GM12878 (cell line): ENCODE data around the gene EEFSEC. TPM values are rescaled to one million over a fixed set of nuclear protein-coding genes. Genes with fewer than 3 reads are reported as not detected.

ENCODE experiments used
- ATAC-seq: fragments of 200-7000 bp; cut with Tn5 transposase; 3 replicates; pipeline ENCODE4 v1.9.1; 2020; ENCODE audit warnings: mild to moderate bottlenecking, moderate library complexity
- BruUV-seq: library from RNA; stranded (reverse); fragments of 400-500 nt; replicated peaks from 2 replicates; lab custom pipeline; 2021; lab: Mats Ljungman, UMichigan
- CTCF ChIA-PET: fragments of 300-600 bp; sonication (Branson Sonifier 250); formaldehyde crosslinking; extraction: SDS; loops from one replicate; lab custom pipeline; 2021; ENCODE audit warnings: inconsistent platforms; lab: Yijun Ruan, JAX
- POLR2A ChIA-PET: fragments of 350-600 bp; formaldehyde crosslinking; extraction: SDS; loops from one replicate; lab custom pipeline; 2021; ENCODE audit warnings: inconsistent platforms; lab: Charles Lee
- RAD21 ChIA-PET: fragments of 300-600 bp; sonication (Branson Sonifier 250); formaldehyde crosslinking; loops from one replicate; lab custom pipeline; 2023; ENCODE audit warnings: antibody characterized with exemption; ENCODE audit not compliant: unreplicated experiment; lab: Charles Lee
- SMC1A ChIA-PET: fragments of 300-600 bp; sonication (Branson Sonifier 250); formaldehyde crosslinking; loops from one replicate; lab custom pipeline; 2023; ENCODE audit not compliant: unreplicated experiment, uncharacterized antibody; lab: Charles Lee
- DNase-seq: peaks from one replicate; pipeline ENCODE4 v3.0.0-alpha.2; 2011; ENCODE audit warnings: low read depth, low spot score
- FAIRE-seq: peaks from 3 replicates; lab custom pipeline; 2011; peaks lifted over from hg19 to GRCh38; lab: Jason Lieb, UNC
- H2AFZ ChIP-seq: 2 replicates; pipeline ENCODE4 v1.6.0; 2011; ENCODE audit warnings: low read depth, low read length, control low read depth; ENCODE audit not compliant: control insufficient read depth
- H3K27ac ChIP-seq: 2 replicates; pipeline ENCODE4 v1.5.1; 2011; ENCODE audit warnings: control low read depth; ENCODE audit not compliant: control insufficient read depth, insufficient read depth
- H3K27me3 ChIP-seq, 2 experiments: replicated peaks in 1 of 2; 2 replicates each; pipeline versions ENCODE4 v1.6.0 to v1.6.1; 2011; ENCODE audit warnings: low read length in 1 of 2; ENCODE audit not compliant: control insufficient read depth in 2 of 2, insufficient read depth in 2 of 2
- H3K36me3 ChIP-seq, 2 experiments: 2 replicates each; pipeline ENCODE4 v1.5.1; 2011; ENCODE audit warnings: low read length in 1 of 2; ENCODE audit not compliant: control insufficient read depth in 2 of 2, insufficient read depth in 2 of 2
- H3K4me1 ChIP-seq: 2 replicates; pipeline ENCODE4 v1.6.1; 2011; ENCODE audit warnings: mild to moderate bottlenecking, low read length, moderate library complexity, mixed read lengths; ENCODE audit not compliant: control insufficient read depth, insufficient read depth
- H3K4me2 ChIP-seq: 2 replicates; pipeline ENCODE4 v1.6.0; 2011; ENCODE audit warnings: control low read depth; ENCODE audit not compliant: control insufficient read depth, insufficient read depth
- H3K4me3 ChIP-seq: fragments of 200-600 bp; sonication (generic); 2 replicates; pipeline ENCODE4 v1.5.1; 2016
- H3K79me2 ChIP-seq: 2 replicates; pipeline ENCODE4 v1.6.0; 2011; ENCODE audit warnings: low read length; ENCODE audit not compliant: control insufficient read depth, insufficient read depth
- H3K9ac ChIP-seq: 2 replicates; pipeline ENCODE4 v1.8.0; 2011; ENCODE audit warnings: low read length, control low read depth, mixed read lengths; ENCODE audit not compliant: control insufficient read depth, insufficient read depth
- H3K9me3 ChIP-seq: replicated peaks from 3 replicates; pipeline ENCODE4 v1.5.1; 2011; ENCODE audit warnings: mild to moderate bottlenecking, low read length; ENCODE audit not compliant: control insufficient read depth, insufficient read depth
- H4K20me1 ChIP-seq: 2 replicates; pipeline ENCODE4 v1.6.0; 2011; ENCODE audit not compliant: control insufficient read depth, insufficient read depth
- BHLHE40 ChIP-seq, 2 experiments: fragments of 450-650 bp in 1 of 2; IDR thresholded peaks; 2 replicates each; pipeline ENCODE4 v1.6.1; 2011 to 2017; ENCODE audit warnings: low read depth in 2 of 2, borderline replicate concordance in 1 of 2, improper control_type of control experiment in 1 of 2, low read length in 1 of 2, mild to moderate bottlenecking in 1 of 2
- EP300 ChIP-seq, 2 experiments: fragments of 150-350 bp in 1 of 2; IDR thresholded peaks; 2 replicates each; pipeline ENCODE4 v1.6.1; 2011 to 2012; ENCODE audit warnings: low read depth in 2 of 2, low read length in 2 of 2, borderline replicate concordance in 1 of 2, improper control_type of control experiment in 1 of 2, inconsistent platforms in 1 of 2; ENCODE audit not compliant: control insufficient read depth in 1 of 2
- HCFC1 ChIP-seq: fragments of 150-350 bp; IDR thresholded peaks from 2 replicates; pipeline ENCODE4 v1.6.1; 2014; ENCODE audit warnings: low read length
- HDAC2 ChIP-seq: fragments of 200-600 bp; sonication (generic); IDR thresholded peaks from 2 replicates; pipeline ENCODE4 v1.6.1; 2017
- IKZF1 ChIP-seq: fragments of 450-650 bp; conservative IDR thresholded peaks from 2 replicates; pipeline ENCODE4 v1.6.1; 2017; ENCODE audit warnings: antibody characterized with exemption, mild to moderate bottlenecking
- IRF4 ChIP-seq: IDR thresholded peaks from 2 replicates; pipeline ENCODE4 v1.6.1; 2011; ENCODE audit warnings: low read depth, low read length
- KDM1A ChIP-seq: fragments of 200-600 bp; sonication (generic); IDR thresholded peaks from 2 replicates; pipeline ENCODE4 v1.6.1; 2016; ENCODE audit warnings: borderline replicate concordance
- MAX ChIP-seq: IDR thresholded peaks from 2 replicates; pipeline ENCODE4 v1.6.1; 2012; ENCODE audit warnings: low read depth, low read length, improper control_type of control experiment
- MEF2A ChIP-seq: IDR thresholded peaks from 2 replicates; pipeline ENCODE4 v1.6.1; 2011; ENCODE audit warnings: low read depth, mild to moderate bottlenecking, low read length, moderate library complexity; ENCODE audit not compliant: insufficient read depth
- NFXL1 ChIP-seq: fragments of 450-650 bp; IDR thresholded peaks from 2 replicates; pipeline ENCODE4 v1.6.1; 2017; ENCODE audit warnings: antibody characterized with exemption, mild to moderate bottlenecking, borderline replicate concordance
- SPI1 ChIP-seq: IDR thresholded peaks from 2 replicates; pipeline ENCODE4 v1.6.1; 2011; ENCODE audit warnings: low read depth, mild to moderate bottlenecking, low read length, moderate library complexity, borderline replicate concordance; ENCODE audit not compliant: insufficient read depth
- TBL1XR1 ChIP-seq: IDR thresholded peaks from 2 replicates; pipeline ENCODE4 v1.6.1; 2012; ENCODE audit warnings: low read depth, low read length, improper control_type of control experiment
- TCF12 ChIP-seq: IDR thresholded peaks from 2 replicates; pipeline ENCODE4 v1.6.1; 2011; ENCODE audit warnings: low read depth, mild to moderate bottlenecking, low read length
- YBX1 ChIP-seq: fragments of 450-650 bp; IDR thresholded peaks from 2 replicates; pipeline ENCODE4 v1.6.1; 2016; ENCODE audit warnings: antibody characterized with exemption
- ZNF217 ChIP-seq: fragments of 450-650 bp; IDR thresholded peaks from 2 replicates; pipeline ENCODE4 v1.6.1; 2017; ENCODE audit warnings: antibody characterized with exemption, mild to moderate bottlenecking
- ZNF24 ChIP-seq: fragments of 450-650 bp; IDR thresholded peaks from 2 replicates; pipeline ENCODE4 v1.6.1; 2017; ENCODE audit warnings: antibody characterized with exemption, mild to moderate bottlenecking
- ZNF274 ChIP-seq: IDR thresholded peaks from one replicate; pipeline ENCODE4 v1.8.0; 2011; ENCODE audit not compliant: insufficient read length, insufficient read depth
- ZNF384 ChIP-seq: IDR thresholded peaks from 2 replicates; pipeline ENCODE4 v1.6.1; 2012; ENCODE audit warnings: low read depth, mild to moderate bottlenecking, low read length, improper control_type of control experiment, borderline replicate concordance
- WGBS: methylation state at CpG from one replicate; pipeline ENCODE4 v1.1.6; 2016; ENCODE audit warnings: low lambda C conversion rate; ENCODE audit not compliant: insufficient replicate concordance, insufficient coverage; ENCODE audit errors: missing lambda C conversion rate; 5-methylcytosine and 5-hydroxymethylcytosine counted together
- in situ Hi-C: fragments of 300-500 bp; cut with MboI; formaldehyde crosslinking; loops from 9 replicates; pipeline ENCODE4 v1.14.3; 2018; ENCODE audit warnings: mixed read lengths
- intact Hi-C: fragments of 100-400 bp; cut with micrococcal nuclease; formaldehyde crosslinking; loops from one replicate; pipeline ENCODE4 v1.14.2; 2022; ENCODE audit not compliant: unreplicated experiment
- polyA plus RNA-seq, 11 experiments: library from polyadenylated mRNA; depleted of rRNA in 4 of 11; unstranded in 6 of 11; stranded (reverse) in 5 of 11; fragments of >200 nt; fragmentation: Nextera tagmentation in 4 of 11; fragmentation: Illumina TruSeq in 1 of 11; extraction: Ambion mirVana in 4 of 11; extraction: Trizol in 1 of 11; gene quantifications; 1 replicate in 1 of 11; 2 replicates in 10 of 11; pipeline versions ENCODE4 v1.2.1 to v1.2.3, GENCODE V29; 2011 to 2016; ENCODE audit warnings: inconsistent platforms in 2 of 11, missing spikeins in 2 of 11, low read depth in 1 of 11
- total RNA-seq, 4 experiments: library from RNA; depleted of rRNA in 3 of 4; stranded (reverse); fragments of >200 nt in 3 of 4; fragmentation: Illumina TruSeq in 1 of 4; extraction: Trizol in 1 of 4; gene quantifications; 2 replicates each; pipeline versions ENCODE4 v1.2.1 to v1.2.3, GENCODE V29; 2013 to 2021
- TF ChIP-seq, protein P1 (sequence below): IDR thresholded peaks from 2 replicates; pipeline ENCODE4 v1.6.1; 2012; ENCODE audit warnings: low read length, inconsistent platforms

EEFSEC gene
- total and polyA plus RNA-seq, 10 of the 15 experiments (the other 5 are each of a cell fraction or from before 2014, with no cell fraction given) = 0.29 to 29.1 (median 16.1) TPM

- TF ChIP-seq NFXL1 (no peak), SPI1 (no peak), HCFC1 (no peak), ZNF384 (no peak), YBX1 (no peak)
Observed at GRCh38 chr3:128454310-128454618, 301.0 kb downstream of the EEFSEC start (continued).

GRCh38 chr3:128455116-128455515 lies 301.8 kb downstream of the EEFSEC start:
- CTCF ChIA-PET = no interaction called here
- RAD21 ChIA-PET = no interaction called here
- Histone ChIP-seq H3K27me3 (peaks cover 3 to 5% of the 10 kb centered on the region in 2 experiments), H3K9ac (no peak overlapping the region), H3K27ac (no peak overlapping the region), H3K9me3 (no peaks in the 10 kb centered on the region; the same call in 2 of the 3 replicates), H3K4me2 (no peak overlapping the region), H4K20me1 (no peaks in the 10 kb centered on the region), H3K36me3 (no peaks in the 10 kb centered on the region), H3K4me3 (no peak overlapping the region), H3K4me1 (no peaks in the 10 kb centered on the region), H2AFZ (no peak overlapping the region)
- SMC1A ChIA-PET = no interaction called here
- intact Hi-C loops = no loop called here
- 47% methylated on average over 5 of the region's 5 CpGs for WGBS
- BruUV-seq = no TSS peak
- POLR2A ChIA-PET = no interaction called here
- in situ Hi-C loops = no loop called here
- FAIRE-seq (no peak), DNase-seq (no peak)
- TF ChIP-seq MEF2A = no peak
- TF ChIP-seq IKZF1 = no peak
- TF ChIP-seq ZNF24 = no peak
- no peak for TF ChIP-seq HDAC2
- no peak for TF ChIP-seq ZNF274
- TF ChIP-seq EP300 (IDR thresholded peaks at IDR 0.05; ENCODE audit: borderline replicate concordance in 1 of 2, control insufficient read depth in 1 of 2, low read depth in 2 of 2, low read length in 2 of 2) = no peak
- TF ChIP-seq TCF12 = no peak
- TF ChIP-seq ZNF217 = no peak
- TF ChIP-seq KDM1A = no peak
- TF ChIP-seq, protein P1, sequence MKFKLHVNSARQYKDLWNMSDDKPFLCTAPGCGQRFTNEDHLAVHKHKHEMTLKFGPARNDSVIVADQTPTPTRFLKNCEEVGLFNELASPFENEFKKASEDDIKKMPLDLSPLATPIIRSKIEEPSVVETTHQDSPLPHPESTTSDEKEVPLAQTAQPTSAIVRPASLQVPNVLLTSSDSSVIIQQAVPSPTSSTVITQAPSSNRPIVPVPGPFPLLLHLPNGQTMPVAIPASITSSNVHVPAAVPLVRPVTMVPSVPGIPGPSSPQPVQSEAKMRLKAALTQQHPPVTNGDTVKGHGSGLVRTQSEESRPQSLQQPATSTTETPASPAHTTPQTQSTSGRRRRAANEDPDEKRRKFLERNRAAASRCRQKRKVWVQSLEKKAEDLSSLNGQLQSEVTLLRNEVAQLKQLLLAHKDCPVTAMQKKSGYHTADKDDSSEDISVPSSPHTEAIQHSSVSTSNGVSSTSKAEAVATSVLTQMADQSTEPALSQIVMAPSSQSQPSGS = no peak
- no peak for TF ChIP-seq BHLHE40 (IDR thresholded peaks at IDR 0.05; ENCODE audit: borderline replicate concordance in 1 of 2, low read depth in 2 of 2, low read length in 1 of 2)
- no peak for TF ChIP-seq TBL1XR1
- no peak for TF ChIP-seq IRF4
- no peak for TF ChIP-seq MAX
- TF ChIP-seq, all 136 proteins: peak for 0
- ATAC-seq = no peak
- no peaks in the 10 kb centered on the region for H3K79me2 ChIP-seq
